ENCODE measurements around the gene LGR4.

DNA sequence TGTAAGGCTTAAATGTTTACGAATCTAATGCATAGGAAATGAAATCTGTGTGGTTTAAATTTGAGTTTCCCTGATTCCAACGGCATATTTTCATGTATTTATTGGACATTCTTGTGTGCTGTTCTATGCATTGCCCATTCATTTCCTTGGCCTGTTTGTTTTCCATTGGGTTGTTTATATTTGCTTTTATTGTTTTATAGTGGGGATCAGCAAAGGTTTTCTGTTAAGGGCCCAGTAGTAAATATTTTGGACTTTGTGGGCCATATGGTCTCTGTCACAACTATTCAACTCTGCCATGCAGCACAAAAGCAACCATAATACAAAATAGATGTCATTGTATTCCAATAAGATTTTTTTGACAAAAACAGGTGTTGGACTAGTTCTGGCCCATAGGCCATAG, 5.2 kb upstream of the LGR4 start:
- no peak for TF ChIP-seq SP1 (IDR thresholded peaks at IDR 0.05)
- TF ChIP-seq TARDBP (IDR thresholded peaks at IDR 0.05): no peak
- TF ChIP-seq CTBP1 (IDR thresholded peaks at IDR 0.05; ENCODE audit: borderline replicate concordance): no peak
- no peak for TF ChIP-seq BHLHE40 (IDR thresholded peaks at IDR 0.05; ENCODE audit: borderline replicate concordance)
- no peak for TF ChIP-seq FOXK2 (IDR thresholded peaks at IDR 0.05)
- TF ChIP-seq ELF4 (IDR thresholded peaks at IDR 0.05): no peak
- TF ChIP-seq LEF1 (IDR thresholded peaks at IDR 0.05; ENCODE audit: borderline replicate concordance): no peak
- TF ChIP-seq SUZ12 (IDR thresholded peaks at IDR 0.05): no peak
- TF ChIP-seq ZNF384 (IDR thresholded peaks at IDR 0.05): no peak
- no peak for TF ChIP-seq ARNT (IDR thresholded peaks at IDR 0.05)
- no peak for TF ChIP-seq FOXM1 (IDR thresholded peaks at IDR 0.05; ENCODE audit: borderline replicate concordance)
- no peak for TF ChIP-seq HDGF (IDR thresholded peaks at IDR 0.05; ENCODE audit: borderline replicate concordance)
- no peak for TF ChIP-seq NFRKB (IDR thresholded peaks at IDR 0.05)

Measured in HEK293T (cell line).